Transverse colon (tissue), 3 donors: ENCODE measurements around the gene KCNG3.

ENCODE experiments used
- CTCF ChIP-seq, 5 experiments: fragments of 200-600 bp in 3 of 5; fragments of 450-650 bp in 2 of 5; sonication (generic) in 3 of 5; IDR thresholded peaks; 1 replicate in 2 of 5; 2 replicates in 3 of 5; pipeline ENCODE4 v1.5.1; 2016 to 2017; ENCODE audit warnings: antibody characterized with exemption in 5 of 5, inconsistent platforms in 3 of 5, mild to moderate bottlenecking in 2 of 5, moderate library complexity in 1 of 5
- POLR2A ChIP-seq: fragments of 450-650 bp; IDR thresholded peaks from one replicate; pipeline ENCODE4 v1.6.1; 2016; ENCODE audit warnings: antibody characterized with exemption, mild to moderate bottlenecking, moderate library complexity

- TF ChIP-seq CTCF (IDR thresholded peaks at IDR 0.05), result no peak
- TF ChIP-seq POLR2A, result no peak
Measured at GRCh38 chr2:42532397-42532796, 38.6 kb upstream of the KCNG3 start.
